ENCODE measurements around the gene LRMDA.

Gene LRMDA

GRCh38 chr10:75431180-75432111, at the start of gene LRMDA:
LRMDA (plus strand) TSS chr10:75431624.
- DNase-seq = no peak

- DNase-seq = no peak
These were observed 45.3 kb upstream of the LRMDA start for GRCh38 chr10:75386128-75386527.

GRCh38 chr10:75388082-75388481, 43.3 kb upstream of the LRMDA start:
- no peak for DNase-seq

- DNase-seq = no peak
These were observed 41.2 kb upstream of the LRMDA start for GRCh38 chr10:75390178-75390577.

GRCh38 chr10:75392271-75392670, 39.2 kb upstream of the LRMDA start:
- DNase-seq = no peak

- no peak for DNase-seq
These were observed 38.7 kb upstream of the LRMDA start for GRCh38 chr10:75392744-75393143.

GRCh38 chr10:75394221-75394620, 37.2 kb upstream of the LRMDA start:
- no peak for DNase-seq

- no peak for DNase-seq
These were observed 36.1 kb upstream of the LRMDA start for GRCh38 chr10:75395066-75395931.

GRCh38 chr10:75395932-75396630, 35.3 kb upstream of the LRMDA start:
- no peak for DNase-seq

GRCh38 chr10:75396631-75397495, 34.6 kb upstream of the LRMDA start:
- DNase-seq = no peak

- no peak for DNase-seq
These were observed 33.8 kb upstream of the LRMDA start for GRCh38 chr10:75397496-75398199.

- no peak for DNase-seq
These were observed 33.2 kb upstream of the LRMDA start for GRCh38 chr10:75398200-75398691.

- no peak for DNase-seq
These were observed 32.5 kb upstream of the LRMDA start for GRCh38 chr10:75398692-75399460.

- peak in 1 of 4 experiments; percentile 34 for DNase-seq
These were observed 31.8 kb upstream of the LRMDA start for GRCh38 chr10:75399461-75400162.

GRCh38 chr10:75400163-75400770, 31.2 kb upstream of the LRMDA start:
- DNase-seq = no peak

GRCh38 chr10:75400771-75401568, 30.5 kb upstream of the LRMDA start:
- DNase-seq = no peak

GRCh38 chr10:75401569-75402485, 29.6 kb upstream of the LRMDA start, which contains the start of gene ZNF503:
ZNF503 (minus strand) TSS chr10:75401764; CDS start chr10:75401419, 345 bp downstream.
- no peak for DNase-seq

Measured in activated naive CD4-positive, alpha-beta T cell (primary cell).